Hippocampal formation (tissue), 2 donors: Measurements from ENCODE around the gene HLA-E.
A peak's percentile ranks its signal among the peaks of the same experiment; 100 is the strongest.
"Not testable (repeated sequence)": the region's sequence is repeated elsewhere in the genome, so short reads cannot be mapped to it uniquely, and the experiment has no call there.

Source experiments
- DNase-seq, 2 donors: peaks; one replicate each; lab custom pipeline; 2025; lab: John Stamatoyannopoulos, UW

HLA-E gene

DNA sequence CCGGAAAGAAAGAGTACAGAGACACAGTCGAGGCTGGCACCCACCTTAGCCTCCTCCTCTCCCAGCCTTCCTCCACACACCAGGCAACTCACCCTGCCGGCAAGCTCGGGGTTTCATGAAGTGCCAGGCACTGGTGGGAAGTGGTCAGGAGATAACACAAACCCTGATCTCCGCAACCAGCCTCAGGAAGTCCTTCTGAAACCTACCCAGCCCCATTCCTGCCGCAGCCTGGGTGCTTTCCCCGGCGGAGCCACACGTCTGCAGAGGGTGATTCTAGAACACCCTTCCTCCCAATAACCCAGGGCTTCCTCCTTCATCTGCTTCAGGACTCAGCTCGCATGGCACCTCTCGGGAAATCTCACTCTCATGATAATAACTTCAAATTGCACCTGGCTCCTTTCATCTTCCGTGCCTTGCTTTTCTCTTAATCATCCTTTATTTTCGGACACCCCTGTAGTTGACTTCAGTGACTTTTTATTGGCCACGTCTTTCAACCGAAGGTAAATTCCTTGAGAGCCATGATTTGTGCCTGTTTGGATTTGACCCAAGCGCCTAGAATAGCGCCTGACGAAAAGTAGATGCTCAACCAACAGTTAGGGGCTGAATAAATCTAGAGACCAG lies 8.7 kb upstream of the HLA-E start:
- DNase-seq: no peak

DNA sequence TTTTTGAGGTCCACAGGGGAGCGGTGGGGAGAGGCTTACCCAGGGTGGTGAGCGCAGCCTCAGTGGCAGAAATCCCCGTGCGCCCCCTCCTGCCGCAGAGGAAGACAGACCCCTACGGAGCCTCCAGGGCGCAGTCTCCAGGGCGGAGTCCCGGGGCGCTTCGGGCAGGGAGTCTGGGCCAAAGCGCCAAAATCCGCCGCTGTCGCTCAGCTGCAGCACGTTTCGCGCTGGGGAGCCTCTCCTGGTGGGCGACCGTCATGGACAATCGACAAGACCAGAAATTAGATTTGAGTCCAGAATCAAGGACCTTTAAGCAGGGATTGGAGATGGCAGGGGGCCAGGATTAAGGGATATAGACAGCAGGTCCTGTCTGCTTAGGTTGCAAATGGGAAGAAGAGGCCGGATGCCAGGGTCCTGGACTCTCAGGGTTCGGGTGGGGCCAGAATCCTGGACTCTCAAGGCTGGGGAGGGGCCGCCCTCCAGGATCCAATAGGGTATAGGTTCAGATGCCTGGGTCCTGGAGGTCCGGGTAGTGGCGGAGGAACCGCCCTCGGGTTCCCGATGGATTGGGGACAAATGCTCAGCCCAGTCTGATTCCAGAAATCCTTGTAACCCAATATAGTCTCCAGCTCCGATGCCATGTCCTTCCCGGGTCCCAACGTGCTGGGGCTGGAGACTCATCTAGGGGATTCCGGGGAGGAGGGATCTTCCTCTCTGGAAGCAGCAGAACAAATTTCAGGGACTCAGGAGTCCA lies 7.9 kb upstream of the HLA-E start:
- no peak for DNase-seq

- DNase-seq: peak; percentile 9 to 26
Measured at GRCh38 chr6:30481965-30482644, 7.2 kb upstream of the HLA-E start.

- DNase-seq: peak in 1 of 2 donors; percentile 64
Measured at GRCh38 chr6:30483677-30484279, 5.5 kb upstream of the HLA-E start.

DNA sequence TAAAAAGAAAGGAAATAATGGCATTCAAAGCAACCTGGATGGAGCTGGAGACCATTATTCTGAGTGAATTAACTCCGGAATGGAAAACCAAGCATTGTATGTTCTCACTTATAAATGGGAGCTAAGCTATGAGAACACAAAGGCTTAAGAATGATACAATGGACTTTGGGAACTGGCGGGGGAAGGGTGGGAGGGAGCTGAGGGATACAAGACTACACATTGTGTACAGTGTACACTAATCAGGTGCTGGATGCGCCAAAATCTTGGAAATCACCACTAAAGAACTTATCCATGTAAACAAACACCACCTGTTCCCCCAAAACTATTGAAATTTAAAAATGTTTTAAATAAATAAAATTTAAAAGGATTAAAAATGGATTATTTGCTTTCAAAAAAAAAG lies 4.1 kb upstream of the HLA-E start:
- no peak for DNase-seq

- no peak for DNase-seq
Measured at GRCh38 chr6:30487926-30488325, 1.4 kb upstream of the HLA-E start.

- DNase-seq: not testable (repeated sequence)
Measured at GRCh38 chr6:30488697-30489080, 620 bp upstream of the HLA-E start.

- no peak for DNase-seq
Measured at GRCh38 chr6:30490026-30490876, 942 bp downstream of the HLA-E start.

DNA sequence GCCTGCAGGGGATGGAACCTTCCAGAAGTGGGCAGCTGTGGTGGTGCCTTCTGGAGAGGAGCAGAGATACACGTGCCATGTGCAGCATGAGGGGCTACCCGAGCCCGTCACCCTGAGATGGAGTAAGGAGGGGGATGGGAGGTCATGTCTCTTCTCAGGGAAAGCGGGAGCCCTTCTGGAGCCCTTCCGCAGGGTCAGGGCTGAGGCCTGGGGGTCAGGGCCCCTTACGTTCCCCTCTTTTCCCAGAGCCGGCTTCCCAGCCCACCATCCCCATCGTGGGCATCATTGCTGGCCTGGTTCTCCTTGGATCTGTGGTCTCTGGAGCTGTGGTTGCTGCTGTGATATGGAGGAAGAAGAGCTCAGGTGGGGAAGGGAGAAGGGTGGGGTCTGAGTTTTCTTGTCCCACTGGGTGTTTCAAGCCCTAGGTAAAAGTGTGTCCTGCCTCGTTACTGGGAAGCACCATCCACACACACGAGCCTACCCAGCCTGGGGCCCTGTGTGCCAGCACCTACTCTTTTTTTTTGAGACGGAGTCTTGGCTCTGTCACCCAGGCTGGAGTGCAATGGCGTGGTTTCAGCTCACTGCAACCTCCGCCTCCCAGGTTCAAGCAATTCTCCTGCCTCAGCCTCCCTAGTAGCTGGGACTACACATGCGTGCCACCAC lies 2.1 kb downstream of the HLA-E start:
- DNase-seq: not testable (repeated sequence)

DNA sequence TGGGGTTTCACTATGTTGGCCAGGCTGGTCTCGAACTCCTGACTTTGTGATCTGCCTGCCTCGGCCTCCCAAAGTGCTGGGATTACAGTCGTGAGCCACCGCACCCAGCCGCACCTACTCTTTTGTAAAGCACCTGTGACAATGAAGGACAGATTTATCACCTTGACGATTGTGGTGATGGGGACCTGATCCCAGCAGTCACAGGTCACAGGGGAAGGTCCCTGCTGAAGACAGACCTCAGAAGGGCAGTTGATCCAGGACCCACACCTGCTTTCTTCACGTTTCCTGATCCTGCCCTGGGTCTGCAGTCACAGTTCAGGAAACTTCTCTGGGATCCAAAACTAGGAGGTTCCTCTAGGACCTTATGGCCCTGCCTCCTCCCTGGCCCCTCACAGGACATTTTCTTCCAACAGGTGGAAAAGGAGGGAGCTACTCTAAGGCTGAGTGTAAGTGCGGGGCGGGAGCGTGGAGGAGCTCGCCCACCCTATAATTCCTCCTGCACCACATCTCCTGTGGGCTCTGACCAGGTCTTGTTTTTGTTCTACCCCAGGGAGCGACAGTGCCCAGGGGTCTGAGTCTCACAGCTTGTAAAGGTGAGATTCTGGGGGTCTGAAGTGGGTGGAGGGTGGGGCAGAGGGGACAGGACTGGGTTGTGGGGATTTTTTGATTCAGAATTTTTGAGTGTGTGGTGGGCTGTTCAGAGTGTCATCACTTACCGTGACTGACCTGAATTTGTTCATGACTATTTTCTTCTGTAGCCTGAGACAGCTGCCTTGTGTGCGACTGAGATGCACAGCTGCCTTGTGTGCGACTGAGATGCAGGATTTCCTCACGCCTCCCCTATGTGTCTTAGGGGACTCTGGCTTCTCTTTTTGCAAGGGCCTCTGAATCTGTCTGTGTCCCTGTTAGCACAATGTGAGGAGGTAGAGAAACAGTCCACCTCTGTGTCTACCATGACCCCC lies 3.0 kb downstream of the HLA-E start:
- DNase-seq: no peak

DNA sequence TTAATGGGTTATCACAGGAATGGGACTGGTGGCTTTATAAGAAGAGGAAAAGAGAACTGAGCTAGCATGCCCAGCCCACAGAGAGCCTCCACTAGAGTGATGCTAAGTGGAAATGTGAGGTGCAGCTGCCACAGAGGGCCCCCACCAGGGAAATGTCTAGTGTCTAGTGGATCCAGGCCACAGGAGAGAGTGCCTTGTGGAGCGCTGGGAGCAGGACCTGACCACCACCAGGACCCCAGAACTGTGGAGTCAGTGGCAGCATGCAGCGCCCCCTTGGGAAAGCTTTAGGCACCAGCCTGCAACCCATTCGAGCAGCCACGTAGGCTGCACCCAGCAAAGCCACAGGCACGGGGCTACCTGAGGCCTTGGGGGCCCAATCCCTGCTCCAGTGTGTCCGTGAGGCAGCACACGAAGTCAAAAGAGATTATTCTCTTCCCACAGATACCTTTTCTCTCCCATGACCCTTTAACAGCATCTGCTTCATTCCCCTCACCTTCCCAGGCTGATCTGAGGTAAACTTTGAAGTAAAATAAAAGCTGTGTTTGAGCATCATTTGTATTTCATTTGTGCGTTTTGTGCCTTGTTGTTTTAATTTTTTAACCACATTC lies 4.4 kb downstream of the HLA-E start:
- DNase-seq: no peak

DNA sequence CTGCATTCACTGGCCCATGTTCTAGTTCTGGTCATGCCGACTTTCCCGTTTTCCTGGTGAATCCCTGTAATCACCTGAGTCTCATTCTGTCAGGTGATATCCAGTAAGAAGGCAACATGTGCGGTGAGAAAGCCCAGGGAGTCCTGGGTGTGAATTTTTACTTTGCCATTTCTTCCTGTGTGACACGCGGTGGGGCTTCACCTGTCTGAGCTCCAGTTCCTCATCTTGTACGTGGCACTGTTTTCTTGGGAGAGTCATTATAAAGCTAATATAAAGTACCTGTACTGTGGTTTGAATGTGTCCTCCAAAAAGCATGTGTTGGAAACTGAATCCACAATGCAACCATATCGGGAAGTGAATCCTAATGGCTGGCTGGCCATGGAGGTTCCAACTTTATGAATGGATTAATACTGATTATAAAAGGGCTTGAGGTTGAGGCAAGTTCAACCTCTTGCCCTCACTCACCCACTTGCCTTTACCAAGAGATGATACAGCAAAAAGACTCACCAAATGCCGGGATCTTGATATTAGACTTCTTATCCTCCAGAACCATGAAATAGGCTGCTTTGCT lies 5.1 kb downstream of the HLA-E start:
- no peak for DNase-seq

DNA sequence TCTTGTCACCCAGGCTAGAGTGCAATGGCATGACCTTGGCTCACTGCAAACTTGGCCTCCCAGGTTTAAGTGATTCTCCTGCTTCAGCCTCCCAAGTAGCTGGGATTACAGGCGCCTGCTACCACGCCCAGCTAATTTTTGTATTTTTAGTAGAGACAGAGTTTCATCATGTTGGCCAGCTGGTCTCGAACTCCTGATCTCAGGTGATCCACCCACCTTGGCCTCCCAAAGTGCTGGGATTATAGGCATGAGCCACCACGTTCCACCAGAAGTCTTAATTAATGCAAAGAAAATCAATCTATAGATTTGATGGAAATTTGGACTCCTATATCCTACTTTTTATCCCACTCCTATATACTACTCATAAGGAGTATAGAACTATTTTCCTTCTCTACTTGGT lies 5.8 kb downstream of the HLA-E start:
- DNase-seq: not testable (repeated sequence)

DNA sequence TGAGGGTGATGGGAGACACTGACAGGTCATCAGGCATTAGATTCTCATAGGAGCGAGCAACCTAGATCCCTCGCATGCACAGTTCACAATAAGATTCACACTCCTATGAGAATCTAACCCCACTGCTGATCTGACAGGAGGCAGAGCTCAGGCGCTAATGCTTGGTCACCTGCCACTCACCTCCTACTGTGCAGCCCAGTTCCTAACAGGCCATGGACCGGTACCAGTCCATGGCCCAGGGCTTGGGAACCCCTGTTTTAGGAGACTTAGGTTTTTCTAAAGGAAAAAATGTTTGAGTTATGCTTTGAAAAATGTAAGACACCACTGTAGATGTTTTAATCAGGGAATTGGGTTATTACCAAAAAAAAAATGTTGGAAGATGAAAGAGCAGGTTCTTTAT lies 6.7 kb downstream of the HLA-E start:
- DNase-seq: no peak

DNA sequence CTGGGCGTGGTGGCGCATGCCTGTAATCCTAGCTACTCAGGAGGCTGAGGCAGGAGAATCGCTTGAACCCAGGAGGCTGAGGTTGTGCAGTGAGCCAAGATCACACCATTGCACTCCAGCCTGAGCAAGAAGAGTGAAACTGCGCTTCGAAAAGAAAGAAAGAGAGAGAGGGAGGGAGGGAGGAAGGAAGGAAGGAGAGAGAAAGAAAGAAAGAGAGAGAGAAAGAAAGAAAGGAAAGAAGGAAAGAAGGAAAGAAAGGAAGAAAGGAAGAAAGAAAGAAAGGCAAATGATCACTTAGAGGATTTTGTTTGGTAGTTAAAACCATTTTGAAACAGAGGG lies 7.9 kb downstream of the HLA-E start:
- DNase-seq: not testable (repeated sequence)

GRCh38 chr6:30497714-30498113 lies 8.4 kb downstream of the HLA-E start:
- DNase-seq: no peak

DNA sequence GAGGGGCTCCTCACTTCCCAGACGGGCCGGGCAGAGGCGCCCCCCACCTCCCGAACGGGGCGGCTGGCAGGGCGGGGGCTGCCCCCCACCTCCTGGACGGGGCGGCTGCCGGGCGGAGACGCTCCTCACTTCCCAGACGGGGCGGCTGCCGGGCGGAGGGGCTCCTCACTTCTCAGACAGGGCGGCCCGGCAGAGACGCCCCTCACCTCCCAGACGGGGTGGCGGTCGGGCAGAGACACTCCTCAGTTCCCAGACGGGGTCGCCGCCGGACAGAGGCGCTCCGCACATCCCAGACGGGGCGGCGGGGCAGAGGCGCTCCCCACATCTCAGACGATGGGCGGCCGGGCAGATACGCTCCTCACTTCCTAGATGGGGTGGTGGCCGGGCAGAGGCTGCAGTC lies 9.4 kb downstream of the HLA-E start:
- DNase-seq: not testable (repeated sequence)

GRCh38 chr6:30500421-30501355 lies 11.4 kb downstream of the HLA-E start:
- no peak for DNase-seq
